Activated CD4-positive, alpha-beta T cell treated with anti-CD3 and anti-CD28 coated beads for 48 hours (primary cell): ENCODE data around the gene GOLGA6A.
"Not testable (repeated sequence)": the region's sequence is repeated elsewhere in the genome, so short reads cannot be mapped to it uniquely, and the experiment has no call there.

Experiments
- DNase-seq: peaks from one replicate; pipeline ENCODE4 v3.0.0-alpha.2; 2020

Gene GOLGA6A

DNA sequence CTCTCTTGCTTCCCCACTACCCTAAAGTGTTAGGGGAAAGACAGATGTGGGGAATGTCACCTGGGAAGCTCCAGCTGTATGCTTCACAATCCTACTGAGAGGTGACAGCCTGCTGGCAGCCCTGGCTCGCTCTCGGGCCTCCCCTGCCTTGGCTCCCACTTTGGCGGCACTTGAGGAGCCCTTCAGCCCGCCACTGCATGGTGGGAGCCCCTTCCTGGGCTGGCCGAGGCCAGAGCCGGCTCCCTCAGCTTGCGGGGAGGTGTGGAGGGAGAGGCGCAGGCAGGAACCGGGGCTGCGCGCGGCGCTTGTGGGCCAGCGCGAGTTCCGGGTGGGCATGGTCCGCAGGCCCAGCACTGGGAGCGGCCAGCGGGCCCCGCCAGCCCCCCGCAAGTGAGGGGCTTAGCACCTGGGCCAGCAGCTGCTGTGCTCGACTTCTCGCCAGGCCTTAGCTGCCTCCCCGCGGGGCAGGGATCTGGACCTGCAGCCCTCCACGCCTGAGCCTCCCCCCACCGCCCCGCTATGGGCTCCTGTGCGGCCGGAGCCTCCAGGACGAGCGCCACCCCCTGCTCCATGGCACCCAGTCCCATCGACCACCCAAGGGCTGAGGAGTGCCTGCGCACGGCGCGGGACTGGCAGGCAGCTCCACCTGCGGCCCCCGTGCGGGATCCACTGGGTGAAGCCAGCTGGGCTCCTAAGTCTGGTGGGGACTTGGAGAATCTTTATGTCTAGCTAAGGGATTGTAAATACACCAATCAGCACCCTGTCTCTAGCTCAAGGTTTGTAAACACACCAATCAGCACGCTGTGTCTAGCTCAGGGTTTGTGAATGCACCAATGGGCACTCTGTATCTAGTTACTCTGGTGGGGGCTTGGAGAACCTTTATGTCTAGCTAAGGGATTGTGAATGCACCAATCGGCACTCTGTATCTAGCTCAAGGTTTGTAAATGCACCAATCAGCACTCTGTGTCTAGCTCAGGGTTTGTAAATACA, 29.8 kb downstream of the GOLGA6A start:
- not testable (repeated sequence) for DNase-seq

- no peak for DNase-seq
These were observed 31.7 kb downstream of the GOLGA6A start for GRCh38 chr15:74050556-74051234.

- DNase-seq = no peak
These were observed 32.2 kb downstream of the GOLGA6A start for GRCh38 chr15:74050127-74050526.

DNA sequence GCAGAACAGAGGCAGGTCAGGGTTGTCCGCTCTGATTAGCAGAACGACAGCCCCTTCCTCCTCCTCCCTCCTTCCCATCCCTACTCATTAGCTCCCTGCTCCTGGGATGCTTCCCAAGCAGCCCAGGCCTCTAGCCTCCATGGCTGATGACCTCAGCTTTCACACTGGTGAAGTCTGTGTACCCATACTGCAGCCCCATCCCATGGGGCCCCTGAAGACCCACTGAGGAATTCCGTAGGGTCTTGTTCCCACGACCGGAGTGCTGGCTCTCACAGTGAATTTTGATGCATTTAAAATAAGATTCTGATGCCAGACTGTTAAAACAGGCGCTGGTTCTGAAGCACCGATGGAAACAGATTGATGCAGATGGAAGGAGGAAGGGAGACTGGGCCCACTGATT, 36.1 kb downstream of the GOLGA6A start:
- no peak for DNase-seq

DNA sequence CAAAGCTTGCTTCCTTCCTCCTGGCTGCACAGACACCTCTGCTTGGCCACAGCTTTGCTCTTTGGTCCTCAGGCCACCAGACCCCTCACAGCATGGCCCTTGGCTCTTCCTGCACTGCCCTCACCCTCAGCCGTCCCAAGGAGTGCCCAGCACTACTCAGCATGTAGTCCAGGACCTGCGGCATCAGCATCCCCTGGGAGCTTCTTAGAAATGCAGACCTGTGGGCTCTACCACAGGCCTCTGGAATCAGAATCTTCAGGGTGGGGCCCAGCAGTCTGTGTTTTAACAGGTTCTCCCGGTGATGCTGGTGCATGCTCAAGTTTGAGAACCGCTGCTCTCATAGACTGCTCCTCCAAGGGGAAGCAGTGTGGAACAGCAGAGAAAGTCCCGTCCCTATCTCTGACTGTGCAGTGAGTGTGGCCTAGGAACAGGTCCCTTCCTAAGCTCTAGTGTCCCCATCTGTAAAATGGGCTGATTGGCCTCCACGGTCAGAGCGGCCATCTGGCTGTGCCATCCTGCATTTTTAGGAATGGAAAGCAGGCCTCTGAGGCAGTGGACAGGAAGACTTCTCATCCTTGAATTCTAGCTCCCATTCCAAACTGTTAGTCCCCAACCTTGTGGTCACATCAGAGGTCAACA, 36.6 kb downstream of the GOLGA6A start:
- DNase-seq = no peak

GRCh38 chr15:74045184-74045583, 37.2 kb downstream of the GOLGA6A start:
- DNase-seq = no peak

GRCh38 chr15:74044267-74045110, 37.9 kb downstream of the GOLGA6A start:
- no peak for DNase-seq

DNA sequence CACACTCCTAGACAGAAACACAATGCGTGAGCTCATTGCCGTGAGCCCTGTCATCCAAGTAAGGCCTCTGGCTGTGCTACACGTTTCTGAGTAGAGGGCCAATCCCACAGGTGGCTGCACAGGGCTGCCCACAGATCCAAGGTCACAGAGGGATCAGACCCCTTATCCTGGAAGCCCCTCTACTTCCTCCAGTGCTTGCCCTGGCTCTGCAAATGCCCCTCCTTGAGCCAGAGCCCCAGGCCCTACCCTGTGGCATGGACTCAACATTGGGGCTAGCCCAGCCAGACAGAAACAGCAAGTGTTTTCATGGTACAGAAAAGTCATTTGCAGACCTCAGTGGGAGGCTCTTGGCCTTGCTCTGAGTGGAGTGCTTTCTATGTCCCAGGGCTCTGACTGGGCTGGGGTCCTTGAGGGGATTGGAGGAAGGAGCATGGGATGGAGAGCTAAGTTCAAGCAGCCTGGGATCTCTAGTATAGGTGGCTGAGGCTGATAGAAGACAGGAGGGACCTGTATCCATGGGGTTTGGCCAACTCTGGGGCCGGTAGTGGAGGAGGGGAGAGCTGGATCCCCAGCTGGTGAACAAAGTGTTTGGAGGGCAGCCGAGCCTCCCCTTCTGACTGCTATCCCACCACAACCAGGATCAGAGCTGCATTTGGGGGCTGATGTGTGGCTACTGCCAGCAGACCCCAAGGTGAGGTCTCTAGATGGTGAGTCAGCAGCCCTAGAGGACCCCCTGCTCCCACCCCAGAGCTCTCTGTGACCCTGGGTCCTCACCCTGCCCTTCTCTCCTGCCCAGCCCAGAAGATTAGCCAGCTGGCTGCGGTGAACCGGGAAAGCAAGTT, 38.7 kb downstream of the GOLGA6A start:
- DNase-seq = no peak

- DNase-seq = no peak
These were observed 39.5 kb downstream of the GOLGA6A start for GRCh38 chr15:74042603-74043424.

- DNase-seq = no peak
These were observed 40.4 kb downstream of the GOLGA6A start for GRCh38 chr15:74041777-74042435.

GRCh38 chr15:74041311-74041756, 41.0 kb downstream of the GOLGA6A start:
- DNase-seq = no peak

GRCh38 chr15:74040109-74040850, 42.1 kb downstream of the GOLGA6A start:
- DNase-seq = no peak

- no peak for DNase-seq
These were observed 42.7 kb downstream of the GOLGA6A start for GRCh38 chr15:74039656-74040010.

GRCh38 chr15:74038707-74039655, 43.4 kb downstream of the GOLGA6A start:
- DNase-seq = no peak

DNA sequence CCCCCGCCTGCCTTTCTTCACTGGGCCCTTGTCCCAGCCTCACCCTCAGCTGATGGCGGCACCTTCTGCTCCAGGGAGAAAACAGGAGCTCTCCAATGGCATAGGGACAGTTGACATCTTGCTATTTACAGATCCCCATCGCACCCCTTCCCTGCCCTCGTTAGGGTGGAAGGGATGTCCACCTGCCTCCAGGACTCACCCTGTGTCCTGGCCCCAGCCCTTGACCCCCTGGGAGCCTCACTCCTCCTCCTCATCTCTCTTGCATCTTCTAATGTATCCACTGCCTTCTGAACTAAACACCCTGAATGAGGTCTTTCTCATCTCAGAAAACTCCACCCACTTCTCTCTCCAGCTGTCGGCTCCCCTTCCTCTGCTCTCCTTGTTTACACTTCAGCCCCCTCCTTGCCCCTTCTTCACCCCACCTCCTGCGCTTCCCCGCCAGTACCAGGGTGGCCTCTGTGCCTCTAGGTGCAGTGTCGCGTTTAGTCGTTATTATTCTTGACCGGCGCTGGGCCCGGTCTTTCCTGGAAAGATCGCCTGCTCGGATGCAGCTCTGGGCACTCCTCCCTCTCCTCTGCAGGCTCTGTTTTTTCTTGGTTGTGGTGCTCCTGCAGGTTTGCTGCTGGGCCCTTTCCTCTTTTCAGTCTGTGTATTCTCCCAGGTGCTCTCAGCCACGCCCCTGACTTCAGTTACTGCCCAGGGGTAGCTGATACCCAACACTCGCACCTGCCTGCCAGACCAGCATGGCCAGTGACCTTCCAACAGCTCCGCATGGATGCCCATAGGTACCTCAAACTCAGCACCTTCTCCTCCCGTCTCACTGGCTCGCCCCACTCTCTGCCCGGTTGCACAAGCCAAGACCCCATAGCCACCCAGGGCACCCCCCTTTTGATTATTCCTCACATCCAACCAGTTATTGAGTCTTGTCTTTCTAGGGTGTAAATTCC, 44.9 kb downstream of the GOLGA6A start:
- no peak for DNase-seq

- DNase-seq = no peak
These were observed 45.8 kb downstream of the GOLGA6A start for GRCh38 chr15:74036271-74037170.
